CD4-positive, alpha-beta T cell (primary cell): ENCODE measurements around the gene AGER. TPM values are rescaled to one million over a fixed set of nuclear protein-coding genes. Genes with fewer than 3 reads are reported as not detected.

Experiments
- ATAC-seq: fragments of 200-7000 bp; cut with Tn5 transposase; one replicate; pipeline ENCODE4 v1.10.0; 2022; ENCODE audit warnings: mild to moderate bottlenecking; ENCODE audit not compliant: poor library complexity
- CTCF ChIA-PET: fragments of 350-600 bp; sonication (Branson Sonifier 250); formaldehyde crosslinking; loops from one replicate; lab custom pipeline; 2021; ENCODE audit warnings: antibody characterized with exemption, inconsistent platforms; lab: Charles Lee
- POLR2A ChIA-PET: fragments of 350-600 bp; sonication (Branson Sonifier 250); formaldehyde crosslinking; loops from one replicate; lab custom pipeline; 2021; ENCODE audit warnings: antibody characterized with exemption, inconsistent platforms; lab: Charles Lee
- DNase-seq, 14 experiments: peaks; one replicate each; pipeline ENCODE4 v3.0.0-alpha.2; 2013 to 2020; ENCODE audit warnings: mixed read lengths in 2 of 14
- H3K27ac ChIP-seq, 2 donors: one replicate each; pipeline versions ENCODE4 v1.5.1 to v1.7.0; 2013; ENCODE audit warnings: low read length in 2 of 2, low read depth in 1 of 2, mild to moderate bottlenecking in 1 of 2
- H3K27me3 ChIP-seq, 2 experiments: 1 replicate in 1 of 2; 2 replicates in 1 of 2; pipeline versions ENCODE4 v1.6.1 to v1.7.0; 2013; ENCODE audit warnings: low read length in 2 of 2, control low read depth in 1 of 2, mild to moderate bottlenecking in 1 of 2, moderate library complexity in 1 of 2; ENCODE audit not compliant: insufficient read depth in 2 of 2, control insufficient read depth in 1 of 2
- H3K36me3 ChIP-seq: one replicate; pipeline ENCODE4 v1.6.1; 2013; ENCODE audit warnings: low read length, control low read depth; ENCODE audit not compliant: insufficient read depth
- H3K4me1 ChIP-seq: one replicate; pipeline ENCODE4 v1.6.1; 2013; ENCODE audit warnings: low read length, control low read depth; ENCODE audit not compliant: insufficient read depth
- H3K4me3 ChIP-seq: one replicate; pipeline ENCODE4 v1.5.1; 2013; ENCODE audit warnings: mild to moderate bottlenecking, low read length, moderate library complexity
- H3K9me3 ChIP-seq, 2 experiments: 1 replicate in 1 of 2; 2 replicates in 1 of 2; pipeline versions ENCODE4 v1.6.1 to v1.7.0; 2013; ENCODE audit warnings: low read length in 2 of 2, mild to moderate bottlenecking in 2 of 2, control low read depth in 1 of 2, moderate library complexity in 1 of 2; ENCODE audit not compliant: control insufficient read depth in 1 of 2, insufficient read depth in 1 of 2
- H3K27ac Mint-ChIP-seq: one replicate; pipeline ENCODE4 v1.8.0; 2020; ENCODE audit warnings: mixed read lengths
- H3K27me3 Mint-ChIP-seq: one replicate; pipeline ENCODE4 v1.8.0; 2021; ENCODE audit warnings: mixed read lengths
- H3K36me3 Mint-ChIP-seq: one replicate; pipeline ENCODE4 v1.8.0; 2021; ENCODE audit warnings: low read depth, mixed read lengths
- H3K4me1 Mint-ChIP-seq: one replicate; pipeline ENCODE4 v1.8.0; 2021; ENCODE audit warnings: low read depth, mixed read lengths
- H3K4me3 Mint-ChIP-seq: one replicate; pipeline ENCODE4 v1.8.0; 2020; ENCODE audit warnings: mild to moderate bottlenecking, mixed read lengths
- H3K9me3 Mint-ChIP-seq: one replicate; pipeline ENCODE4 v1.8.0; 2020; ENCODE audit warnings: mixed read lengths
- intact Hi-C, 2 experiments: fragments of 100-400 bp; cut with DNase I in 1 of 2; cut with micrococcal nuclease in 1 of 2; formaldehyde crosslinking; loops; one replicate each; pipeline versions ENCODE4 v1.15.1 to v1.9.0; 2023 to 2025; cut with DNase I, micrococcal nuclease
- total RNA-seq, 174 experiments: library from RNA in 2 of 174; stranded (reverse) in 2 of 174; gene quantifications; one replicate each; pipeline ENCODE4 v1.2.3 and lab custom pipeline; 2021 to 2026
- TF ChIP-seq, protein P1 (sequence below): fragments of 200-600 bp; IDR thresholded peaks from one replicate; pipeline ENCODE4 v1.8.0; 2022; ENCODE audit warnings: antibody characterized with exemption, mild to moderate bottlenecking

The AGER gene
- total RNA-seq, 2 experiments from 2014 or later: 23.5 to 27.0 TPM

GRCh38 chr6:32152769-32153563, 31.1 kb downstream of the AGER start:
- ChIA-PET POLR2A (interaction anchor here (0.5 to 2.2 kb wide), 3 partner anchors 22 to 44 kb away, joined by 5 to 8 read pairs (median 7); partner anchors contain the start of genes ATF6B and FKBPL), CTCF (interaction anchor here (1.7 kb wide), 1 partner anchor 34 kb away, joined by 4 read pairs; no protein-coding TSS in a partner anchor)
- intact Hi-C loops: loop anchor here in 1 of 2 experiments (10.0 kb wide), 1 partner anchor 108 kb away; no protein-coding TSS in a partner anchor
- peak overlapping the region in 1 of 2 donors; percentile 29 for H3K27ac ChIP-seq
- H3K27ac Mint-ChIP-seq: peak overlapping the region; percentile 88
- peak in 1 of 14 experiments; percentile 14 for DNase-seq
- H3K9me3 ChIP-seq: peaks cover 0 to 11% of the 10 kb centered on the region in 2 experiments
- H3K4me3 ChIP-seq: no peak overlapping the region
- H3K36me3 Mint-ChIP-seq: peaks cover 22% of the 10 kb centered on the region
- H3K27me3 ChIP-seq: peaks cover 11 to 21% of the 10 kb centered on the region in 2 experiments
- peaks cover 6% of the 10 kb centered on the region for H3K36me3 ChIP-seq
- peaks cover 74% of the 10 kb centered on the region for H3K4me1 Mint-ChIP-seq
- TF ChIP-seq, protein P1, sequence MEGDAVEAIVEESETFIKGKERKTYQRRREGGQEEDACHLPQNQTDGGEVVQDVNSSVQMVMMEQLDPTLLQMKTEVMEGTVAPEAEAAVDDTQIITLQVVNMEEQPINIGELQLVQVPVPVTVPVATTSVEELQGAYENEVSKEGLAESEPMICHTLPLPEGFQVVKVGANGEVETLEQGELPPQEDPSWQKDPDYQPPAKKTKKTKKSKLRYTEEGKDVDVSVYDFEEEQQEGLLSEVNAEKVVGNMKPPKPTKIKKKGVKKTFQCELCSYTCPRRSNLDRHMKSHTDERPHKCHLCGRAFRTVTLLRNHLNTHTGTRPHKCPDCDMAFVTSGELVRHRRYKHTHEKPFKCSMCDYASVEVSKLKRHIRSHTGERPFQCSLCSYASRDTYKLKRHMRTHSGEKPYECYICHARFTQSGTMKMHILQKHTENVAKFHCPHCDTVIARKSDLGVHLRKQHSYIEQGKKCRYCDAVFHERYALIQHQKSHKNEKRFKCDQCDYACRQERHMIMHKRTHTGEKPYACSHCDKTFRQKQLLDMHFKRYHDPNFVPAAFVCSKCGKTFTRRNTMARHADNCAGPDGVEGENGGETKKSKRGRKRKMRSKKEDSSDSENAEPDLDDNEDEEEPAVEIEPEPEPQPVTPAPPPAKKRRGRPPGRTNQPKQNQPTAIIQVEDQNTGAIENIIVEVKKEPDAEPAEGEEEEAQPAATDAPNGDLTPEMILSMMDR: no peak
- H3K4me3 Mint-ChIP-seq: peak overlapping the region; percentile 89
- H3K9me3 Mint-ChIP-seq: no peaks in the 10 kb centered on the region
- peaks cover 31% of the 10 kb centered on the region for H3K27me3 Mint-ChIP-seq
- no peak for ATAC-seq
- peaks cover 65% of the 10 kb centered on the region for H3K4me1 ChIP-seq

DNA sequence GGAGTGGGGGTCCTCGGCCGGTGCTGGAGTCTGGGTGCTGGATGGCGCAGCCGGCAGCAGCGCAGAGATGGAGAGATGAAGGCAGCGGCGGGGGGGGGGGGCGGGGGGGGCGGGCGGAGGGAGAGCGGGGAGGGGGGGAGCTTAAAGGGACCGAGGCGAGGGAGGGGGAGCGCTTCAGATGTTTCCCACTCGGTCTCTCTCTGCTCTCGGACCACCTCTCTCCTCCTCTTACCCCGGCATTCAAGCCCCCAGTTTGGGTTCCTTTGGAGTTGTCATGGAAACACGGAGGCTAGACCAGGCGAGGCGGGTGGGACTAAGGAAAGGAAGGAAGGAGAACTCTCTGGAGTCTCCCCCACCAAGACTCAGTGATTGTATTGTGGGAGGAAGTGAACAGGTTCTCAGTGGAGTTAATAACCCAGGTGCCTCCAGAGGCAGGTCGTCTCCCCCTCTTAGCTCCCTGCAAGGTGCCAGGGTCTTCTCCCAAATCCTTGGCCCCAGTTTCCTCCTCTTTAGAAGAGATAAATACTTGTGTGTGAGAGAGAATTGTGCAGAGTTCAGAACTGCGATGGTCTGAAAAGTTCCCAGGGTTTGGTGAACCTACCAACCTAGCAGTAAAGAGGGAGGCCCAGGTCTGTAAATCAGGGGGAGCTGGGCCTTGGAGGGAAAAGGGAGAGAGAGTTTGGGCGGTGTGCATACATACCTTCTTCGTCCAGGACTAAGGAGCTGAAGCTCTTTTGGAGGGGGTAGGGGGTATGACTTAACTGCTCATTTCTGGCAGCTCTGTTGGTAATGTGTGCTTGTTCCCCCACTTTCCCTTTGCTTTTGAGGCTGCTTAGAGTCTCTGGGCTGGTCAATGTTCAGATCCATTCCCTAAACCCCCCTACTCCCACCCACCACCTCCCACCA, 31.9 kb downstream of the AGER start, which contains the start of gene PRRT1:
PRRT1 (minus strand) TSS at position 77 of the 906 bp plus-strand sequence. CDS start 112 bp downstream, outside the sequence.
- Mint-ChIP-seq H3K27ac (peak within 1 kb of the TSS; percentile 88), H3K36me3 (peaks cover 15% of the 10 kb centered on the region), H3K9me3 (no peaks in the 10 kb centered on the region), H3K4me1 (peaks cover 71% of the 10 kb centered on the region), H3K27me3 (peaks cover 32% of the 10 kb centered on the region), H3K4me3 (peak within 1 kb of the TSS; percentile 89)
- DNase-seq: peak in 3 of 14 experiments; percentile 32 to 43 (median 39)
- Histone ChIP-seq H3K27ac (no peak within 1 kb of the TSS), H3K4me1 (peaks cover 69% of the 10 kb centered on the region), H3K4me3 (peak within 1 kb of the TSS; percentile 32), H3K9me3 (peaks cover 0 to 11% of the 10 kb centered on the region in 2 experiments), H3K27me3 (peaks cover 11 to 26% of the 10 kb centered on the region in 2 experiments), H3K36me3 (no peaks in the 10 kb centered on the region)
- TF ChIP-seq, protein P1: no peak
- intact Hi-C loops: loop anchor here in 1 of 2 experiments (10.0 kb wide), 1 partner anchor 107 kb away; no protein-coding TSS in a partner anchor
- POLR2A ChIA-PET: interaction anchor here (1.6 to 2.2 kb wide), 2 partner anchors 21 to 24 kb away, joined by 7 to 8 read pairs; partner anchors contain the start of genes ATF6B and FKBPL
- CTCF ChIA-PET: interaction anchor here (1.7 to 1.8 kb wide), 2 partner anchors 33 to 43 kb away, joined by 4 read pairs; no protein-coding TSS in a partner anchor
- ATAC-seq: no peak
